HCT116 (cell line): ENCODE measurements around the gene ARSK. TPM values are rescaled to one million over a fixed set of nuclear protein-coding genes. Genes with fewer than 3 reads are reported as not detected.

Source experiments
- ATAC-seq: fragments of 200-7000 bp; cut with Tn5 transposase; 2 replicates; pipeline ENCODE4 v1.9.1; 2020; ENCODE audit warnings: mild to moderate bottlenecking, moderate library complexity
- BruUV-seq: library from RNA; stranded (reverse); fragments of 400-500 nt; replicated peaks from 2 replicates; lab custom pipeline; 2021; lab: Mats Ljungman, UMichigan
- CTCF ChIA-PET: fragments of 300-600 bp; sonication (Branson Sonifier 250); formaldehyde crosslinking; loops from one replicate; lab custom pipeline; 2021; ENCODE audit warnings: antibody characterized with exemption; lab: Charles Lee
- POLR2A ChIA-PET: fragments of 300-600, 350-600 bp; sonication (Branson Sonifier 250); formaldehyde crosslinking; loops from one replicate; lab custom pipeline; 2021; ENCODE audit warnings: antibody characterized with exemption; lab: Charles Lee
- RAD21 ChIA-PET, 2 experiments: fragments of 300-600 bp; sonication (Branson Sonifier 250); formaldehyde crosslinking; loops; one replicate each; lab custom pipeline; 2023; ENCODE audit warnings: low total read pairs in 2 of 2; ENCODE audit not compliant: uncharacterized antibody in 2 of 2, unreplicated experiment in 2 of 2, low non-redundant PET in 1 of 2; lab: Charles Lee
- DNase-seq: peaks from one replicate; pipeline ENCODE4 v3.0.0-alpha.2; 2010; ENCODE audit warnings: low read depth, low spot score
- H2AFZ ChIP-seq: fragments of 200-600 bp; shearing (Covaris generic), sonication (generic); 2 replicates; pipeline ENCODE4 v1.6.1; 2017; ENCODE audit warnings: low read depth, mixed run types, mixed read lengths, antibody characterized with exemption, low read length; ENCODE audit not compliant: poor library complexity, severe bottlenecking
- H3K27ac ChIP-seq: 2 replicates; pipeline ENCODE4 v1.5.1; 2012; ENCODE audit warnings: low read depth, low read length
- H3K27me3 ChIP-seq: fragments of 200-600 bp; sonication (generic); 2 replicates; pipeline ENCODE4 v1.6.1; 2016; ENCODE audit warnings: mixed run types, low read length, mixed read lengths; ENCODE audit not compliant: insufficient read depth
- H3K36me3 ChIP-seq, 2 experiments: fragments of 200-500 bp in 1 of 2; fragments of 200-600 bp in 1 of 2; sonication (Bioruptor generic) in 1 of 2; sonication (generic) in 1 of 2; 2 replicates each; pipeline versions ENCODE4 v1.5.1 to v1.6.1; 2014 to 2016; ENCODE audit warnings: low read length in 2 of 2, inconsistent platforms in 1 of 2, mixed read lengths in 1 of 2, mixed run types in 1 of 2; ENCODE audit not compliant: insufficient read depth in 2 of 2, control insufficient read depth in 1 of 2
- H3K4me1 ChIP-seq, 2 experiments: fragments of 200-600 bp in 1 of 2; sonication (generic) in 1 of 2; 2 replicates each; pipeline versions ENCODE4 v1.5.1 to v1.6.1; 2012 to 2017; ENCODE audit warnings: low read length in 2 of 2, inconsistent platforms in 1 of 2, mild to moderate bottlenecking in 1 of 2, mixed read lengths in 1 of 2, mixed run types in 1 of 2, moderate library complexity in 1 of 2; ENCODE audit not compliant: insufficient read depth in 2 of 2, control insufficient read depth in 1 of 2
- H3K4me2 ChIP-seq: fragments of 200-600 bp; sonication (generic); 2 replicates; pipeline ENCODE4 v1.6.1; 2017; ENCODE audit warnings: mixed run types, low read length, mixed read lengths
- H3K4me3 ChIP-seq, 2 experiments: fragments of 200-600 bp in 1 of 2; sonication (generic) in 1 of 2; replicated peaks in 1 of 2; 2 replicates each; pipeline ENCODE4 v1.5.1; 2011 to 2016; ENCODE audit warnings: low read length in 2 of 2, control low read depth in 1 of 2, low read depth in 1 of 2, mild to moderate bottlenecking in 1 of 2, mixed read lengths in 1 of 2, mixed run types in 1 of 2
- H3K79me2 ChIP-seq: fragments of 200-600 bp; sonication (generic); 2 replicates; pipeline ENCODE4 v1.6.1; 2017; ENCODE audit warnings: mild to moderate bottlenecking, mixed run types, low read length, moderate library complexity, mixed read lengths; ENCODE audit not compliant: insufficient read depth
- H3K9ac ChIP-seq: fragments of 200-600 bp; sonication (generic); 2 replicates; pipeline ENCODE4 v1.6.1; 2016; ENCODE audit warnings: low read length, mixed read lengths
- H3K9me2 ChIP-seq: fragments of 200-600 bp; sonication (generic), shearing (Covaris generic); 2 replicates; pipeline ENCODE4 v1.6.1; 2017; ENCODE audit warnings: mixed run types, mild to moderate bottlenecking, moderate library complexity; ENCODE audit not compliant: insufficient read depth
- H3K9me3 ChIP-seq, 2 experiments: fragments of 200-500 bp in 1 of 2; fragments of 200-600 bp in 1 of 2; sonication (Bioruptor generic) in 1 of 2; sonication (generic) in 1 of 2; 2 replicates each; pipeline ENCODE4 v1.6.1; 2014 to 2017; ENCODE audit warnings: low read length in 2 of 2, mixed read lengths in 2 of 2, inconsistent platforms in 1 of 2, low read depth in 1 of 2, mild to moderate bottlenecking in 1 of 2, mixed run types in 1 of 2, moderate library complexity in 1 of 2; ENCODE audit not compliant: control insufficient read depth in 1 of 2, insufficient read depth in 1 of 2
- H4K20me1 ChIP-seq: fragments of 200-600 bp; sonication (generic), shearing (Covaris generic); 2 replicates; pipeline ENCODE4 v1.6.1; 2017; ENCODE audit warnings: mixed run types, mild to moderate bottlenecking, moderate library complexity; ENCODE audit not compliant: insufficient read depth
- CEBPB ChIP-seq: IDR thresholded peaks from 2 replicates; pipeline ENCODE4 v1.6.1; 2012; ENCODE audit warnings: low read depth
- ELF1 ChIP-seq: IDR thresholded peaks from 2 replicates; pipeline ENCODE4 v1.6.1; 2012; ENCODE audit warnings: low read depth, borderline replicate concordance
- EZH2 ChIP-seq: fragments of 200-600 bp; sonication (generic); IDR thresholded peaks from 2 replicates; pipeline ENCODE4 v1.6.1; 2017; ENCODE audit warnings: antibody characterized with exemption, mixed run types
- JUND ChIP-seq: IDR thresholded peaks from 2 replicates; pipeline ENCODE4 v1.6.1; 2012
- POLR2A ChIP-seq: IDR thresholded peaks from 2 replicates; pipeline ENCODE4 v1.7.0; 2011; ENCODE audit warnings: borderline replicate concordance; ENCODE audit not compliant: insufficient read depth, insufficient read length; ENCODE audit errors: extremely low read depth
- RAD21 ChIP-seq: IDR thresholded peaks from 2 replicates; pipeline ENCODE4 v1.6.1; 2012; ENCODE audit warnings: low read depth, mild to moderate bottlenecking
- SRF ChIP-seq: IDR thresholded peaks from 2 replicates; pipeline ENCODE4 v1.6.1; 2012; ENCODE audit warnings: low read depth
- intact Hi-C: fragments of 100-400 bp; cut with micrococcal nuclease; formaldehyde crosslinking; loops from 2 replicates; pipeline ENCODE4 v1.10.0; 2022
- total RNA-seq: library from RNA; stranded (reverse); gene quantifications from one replicate; pipeline ENCODE4 v1.2.1, GENCODE V29; 2021; ENCODE audit not compliant: unreplicated experiment
- TF ChIP-seq, protein P1 (sequence below): IDR thresholded peaks from 2 replicates; pipeline ENCODE4 v1.6.1; 2012
- TF ChIP-seq, protein P2 (sequence below), 3 experiments: fragments of 200-600 bp in 1 of 3; sonication (generic) in 1 of 3; IDR thresholded peaks in 2 of 3; conservative IDR thresholded peaks in 1 of 3; 2 replicates each; pipeline ENCODE4 v1.5.1; 2012 to 2017; ENCODE audit warnings: low read depth in 2 of 3, low read length in 2 of 3, antibody characterized with exemption in 1 of 3, borderline replicate concordance in 1 of 3, control low read depth in 1 of 3, mild to moderate bottlenecking in 1 of 3, mixed read lengths in 1 of 3, mixed run types in 1 of 3, moderate library complexity in 1 of 3; ENCODE audit not compliant: insufficient read depth in 1 of 3
- TF ChIP-seq, protein P3 (sequence below): IDR thresholded peaks from 2 replicates; pipeline ENCODE4 v1.6.1; 2012; ENCODE audit warnings: low read depth

The ARSK gene
- total RNA-seq, 1 experiment from 2014 or later: 4.6 TPM

GRCh38 chr5:95624368-95624767 lies 69.5 kb downstream of the ARSK start (continued):
- TF ChIP-seq, protein P1, sequence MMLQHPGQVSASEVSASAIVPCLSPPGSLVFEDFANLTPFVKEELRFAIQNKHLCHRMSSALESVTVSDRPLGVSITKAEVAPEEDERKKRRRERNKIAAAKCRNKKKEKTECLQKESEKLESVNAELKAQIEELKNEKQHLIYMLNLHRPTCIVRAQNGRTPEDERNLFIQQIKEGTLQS: no peak
- no peak for TF ChIP-seq EZH2
- TF ChIP-seq, protein P2, sequence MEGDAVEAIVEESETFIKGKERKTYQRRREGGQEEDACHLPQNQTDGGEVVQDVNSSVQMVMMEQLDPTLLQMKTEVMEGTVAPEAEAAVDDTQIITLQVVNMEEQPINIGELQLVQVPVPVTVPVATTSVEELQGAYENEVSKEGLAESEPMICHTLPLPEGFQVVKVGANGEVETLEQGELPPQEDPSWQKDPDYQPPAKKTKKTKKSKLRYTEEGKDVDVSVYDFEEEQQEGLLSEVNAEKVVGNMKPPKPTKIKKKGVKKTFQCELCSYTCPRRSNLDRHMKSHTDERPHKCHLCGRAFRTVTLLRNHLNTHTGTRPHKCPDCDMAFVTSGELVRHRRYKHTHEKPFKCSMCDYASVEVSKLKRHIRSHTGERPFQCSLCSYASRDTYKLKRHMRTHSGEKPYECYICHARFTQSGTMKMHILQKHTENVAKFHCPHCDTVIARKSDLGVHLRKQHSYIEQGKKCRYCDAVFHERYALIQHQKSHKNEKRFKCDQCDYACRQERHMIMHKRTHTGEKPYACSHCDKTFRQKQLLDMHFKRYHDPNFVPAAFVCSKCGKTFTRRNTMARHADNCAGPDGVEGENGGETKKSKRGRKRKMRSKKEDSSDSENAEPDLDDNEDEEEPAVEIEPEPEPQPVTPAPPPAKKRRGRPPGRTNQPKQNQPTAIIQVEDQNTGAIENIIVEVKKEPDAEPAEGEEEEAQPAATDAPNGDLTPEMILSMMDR (IDR thresholded peaks at IDR 0.05 in 2 of 3, conservative IDR thresholded peaks at IDR 0.05 in 1 of 3; ENCODE audit: borderline replicate concordance in 1 of 3, insufficient read depth in 1 of 3, low read depth in 2 of 3, low read length in 2 of 3): no peak

GRCh38 chr5:95626701-95627100 lies 71.8 kb downstream of the ARSK start:
- Histone ChIP-seq H4K20me1 (no peaks in the 10 kb centered on the region), H3K9me2 (no peaks in the 10 kb centered on the region; the same call in 1 of the 2 replicates), H3K4me2 (no peak overlapping the region)
- ATAC-seq (no peak), DNase-seq (no peak)
- ChIA-PET CTCF (no interaction called here), RAD21 (no interaction called here)
- TF ChIP-seq POLR2A (no peak), SRF (no peak), CEBPB (no peak), RAD21 (no peak), JUND (no peak), ELF1 (no peak)
- TF ChIP-seq, protein P3, sequence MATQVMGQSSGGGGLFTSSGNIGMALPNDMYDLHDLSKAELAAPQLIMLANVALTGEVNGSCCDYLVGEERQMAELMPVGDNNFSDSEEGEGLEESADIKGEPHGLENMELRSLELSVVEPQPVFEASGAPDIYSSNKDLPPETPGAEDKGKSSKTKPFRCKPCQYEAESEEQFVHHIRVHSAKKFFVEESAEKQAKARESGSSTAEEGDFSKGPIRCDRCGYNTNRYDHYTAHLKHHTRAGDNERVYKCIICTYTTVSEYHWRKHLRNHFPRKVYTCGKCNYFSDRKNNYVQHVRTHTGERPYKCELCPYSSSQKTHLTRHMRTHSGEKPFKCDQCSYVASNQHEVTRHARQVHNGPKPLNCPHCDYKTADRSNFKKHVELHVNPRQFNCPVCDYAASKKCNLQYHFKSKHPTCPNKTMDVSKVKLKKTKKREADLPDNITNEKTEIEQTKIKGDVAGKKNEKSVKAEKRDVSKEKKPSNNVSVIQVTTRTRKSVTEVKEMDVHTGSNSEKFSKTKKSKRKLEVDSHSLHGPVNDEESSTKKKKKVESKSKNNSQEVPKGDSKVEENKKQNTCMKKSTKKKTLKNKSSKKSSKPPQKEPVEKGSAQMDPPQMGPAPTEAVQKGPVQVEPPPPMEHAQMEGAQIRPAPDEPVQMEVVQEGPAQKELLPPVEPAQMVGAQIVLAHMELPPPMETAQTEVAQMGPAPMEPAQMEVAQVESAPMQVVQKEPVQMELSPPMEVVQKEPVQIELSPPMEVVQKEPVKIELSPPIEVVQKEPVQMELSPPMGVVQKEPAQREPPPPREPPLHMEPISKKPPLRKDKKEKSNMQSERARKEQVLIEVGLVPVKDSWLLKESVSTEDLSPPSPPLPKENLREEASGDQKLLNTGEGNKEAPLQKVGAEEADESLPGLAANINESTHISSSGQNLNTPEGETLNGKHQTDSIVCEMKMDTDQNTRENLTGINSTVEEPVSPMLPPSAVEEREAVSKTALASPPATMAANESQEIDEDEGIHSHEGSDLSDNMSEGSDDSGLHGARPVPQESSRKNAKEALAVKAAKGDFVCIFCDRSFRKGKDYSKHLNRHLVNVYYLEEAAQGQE: no peak
- TF ChIP-seq, all 23 proteins: peak for 0
- H3K9me3 ChIP-seq: no peaks in the 10 kb centered on the region
- POLR2A ChIA-PET: no interaction called here
- H3K27me3 ChIP-seq: no peaks in the 10 kb centered on the region
- no peaks in the 10 kb centered on the region for H3K36me3 ChIP-seq
- H3K4me3 ChIP-seq: no peak overlapping the region
- H3K27ac ChIP-seq: no peak overlapping the region
- no TSS peak for BruUV-seq
- peaks cover 0 to 5% of the 10 kb centered on the region in 2 experiments; a peak in 2 of 4 replicates for H3K4me1 ChIP-seq
- H2AFZ ChIP-seq: no peak overlapping the region
- intact Hi-C loops: no loop called here
- H3K9ac ChIP-seq: no peak overlapping the region
- no peaks in the 10 kb centered on the region for H3K79me2 ChIP-seq
